Hindlimb muscle (tissue), 1 donor: ENCODE results near the gene SRBD1. TPM values are rescaled to one million over a fixed set of nuclear protein-coding genes. Genes with fewer than 3 reads are reported as not detected.

Experiments used
- DNase-seq: peaks from one replicate; pipeline ENCODE4 v3.0.0-alpha.2; 2013
- polyA plus RNA-seq: library from polyadenylated mRNA; unstranded; fragments of 120-200 nt; gene quantifications from one replicate; pipeline ENCODE4 v1.2.1, GENCODE V29; 2013; ENCODE audit not compliant: insufficient read length

Gene SRBD1
- polyA plus RNA-seq, 1 donor = 10.6 TPM

GRCh38 chr2:45415534-45416123 is 195.4 kb downstream of the SRBD1 start:
- no peak for DNase-seq

GRCh38 chr2:45412754-45413379 is 198.2 kb downstream of the SRBD1 start:
- peak; percentile 69 for DNase-seq

- no peak for DNase-seq
Measured at GRCh38 chr2:45409677-45410076, 201.4 kb downstream of the SRBD1 start.

- no peak for DNase-seq
Measured at GRCh38 chr2:45406621-45407020, 204.4 kb downstream of the SRBD1 start.

- no peak for DNase-seq
Measured at GRCh38 chr2:45404807-45405297, 206.2 kb downstream of the SRBD1 start.

GRCh38 chr2:45403036-45403435 is 208.0 kb downstream of the SRBD1 start:
- no peak for DNase-seq

- DNase-seq = peak; percentile 58
Measured at GRCh38 chr2:45401431-45401922, 209.6 kb downstream of the SRBD1 start.

- no peak for DNase-seq
Measured at GRCh38 chr2:45399040-45399784, 211.9 kb downstream of the SRBD1 start.

GRCh38 chr2:45397292-45397691 is 213.8 kb downstream of the SRBD1 start:
- DNase-seq = no peak

GRCh38 chr2:45396671-45397070 is 214.4 kb downstream of the SRBD1 start:
- DNase-seq = no peak

- no peak for DNase-seq
Measured at GRCh38 chr2:45394842-45395241, 216.2 kb downstream of the SRBD1 start.

- DNase-seq = no peak
Measured at GRCh38 chr2:45394216-45394615, 216.9 kb downstream of the SRBD1 start.

- no peak for DNase-seq
Measured at GRCh38 chr2:45391866-45392265, 219.2 kb downstream of the SRBD1 start.

- no peak for DNase-seq
Measured at GRCh38 chr2:45390861-45391260, 220.2 kb downstream of the SRBD1 start.

GRCh38 chr2:45390441-45390840 is 220.6 kb downstream of the SRBD1 start:
- no peak for DNase-seq

GRCh38 chr2:45388541-45389100 is 222.4 kb downstream of the SRBD1 start:
- DNase-seq = no peak

GRCh38 chr2:45382744-45383143 is 228.3 kb downstream of the SRBD1 start:
- no peak for DNase-seq

- no peak for DNase-seq
Measured at GRCh38 chr2:45380131-45380836, 230.8 kb downstream of the SRBD1 start.

GRCh38 chr2:45379399-45380087 is 231.5 kb downstream of the SRBD1 start:
- DNase-seq = no peak

GRCh38 chr2:45373534-45373933 is 237.5 kb downstream of the SRBD1 start:
- no peak for DNase-seq

- no peak for DNase-seq
Measured at GRCh38 chr2:45370369-45370768, 240.7 kb downstream of the SRBD1 start.

- DNase-seq = no peak
Measured at GRCh38 chr2:45368792-45369191, 242.3 kb downstream of the SRBD1 start.
